Caco-2 (cell line): Measurements from ENCODE around the gene BCS1L. TPM values are rescaled to one million over a fixed set of nuclear protein-coding genes. Genes with fewer than 3 reads are reported as not detected.

Experiments
- BruUV-seq: library from RNA; stranded (reverse); fragments of 400-500 nt; replicated peaks from 2 replicates; lab custom pipeline; 2021; lab: Mats Ljungman, UMichigan
- CTCF ChIA-PET: fragments of 300-600 bp; sonication (Branson Sonifier 250); formaldehyde crosslinking; loops from one replicate; lab custom pipeline; 2022; ENCODE audit warnings: antibody characterized with exemption; lab: Charles Lee
- POLR2A ChIA-PET: fragments of 300-600 bp; sonication (Branson Sonifier 250); formaldehyde crosslinking; loops from one replicate; lab custom pipeline; 2022; ENCODE audit warnings: antibody characterized with exemption; lab: Charles Lee
- DNase-seq, 2 experiments: peaks; one replicate each; pipeline versions ENCODE4 v3.0.0 to v3.0.0-alpha.2; 2020 to 2022
- H3K27me3 ChIP-seq: replicated peaks from 2 replicates; pipeline ENCODE4 v1.6.0; 2011; ENCODE audit warnings: low read length; ENCODE audit not compliant: control insufficient read depth, insufficient read depth
- H3K36me3 ChIP-seq: 2 replicates; pipeline ENCODE4 v1.5.1; 2011; ENCODE audit warnings: low read length; ENCODE audit not compliant: control insufficient read depth, insufficient read depth
- H3K4me1 ChIP-seq: fragments of 250-450 bp; sonication (Bioruptor Pico); 2 replicates; pipeline ENCODE4 v1.5.1; 2020; ENCODE audit warnings: mild to moderate bottlenecking
- H3K4me3 ChIP-seq: 2 replicates; pipeline ENCODE4 v1.5.1; 2011; ENCODE audit warnings: low read depth, mild to moderate bottlenecking, control low read depth, low read length
- H3K9me3 ChIP-seq: fragments of 250-450 bp; sonication (Bioruptor Pico); 2 replicates; pipeline ENCODE4 v1.5.1; 2020; ENCODE audit warnings: mild to moderate bottlenecking, moderate library complexity
- H3K27ac Mint-ChIP-seq: one replicate; pipeline ENCODE4 v1.8.0; 2022; ENCODE audit warnings: mixed read lengths; ENCODE audit not compliant: unreplicated experiment
- H3K27me3 Mint-ChIP-seq: one replicate; pipeline ENCODE4 v1.8.0; 2022; ENCODE audit warnings: mixed read lengths; ENCODE audit not compliant: insufficient read depth, unreplicated experiment
- H3K36me3 Mint-ChIP-seq: one replicate; pipeline ENCODE4 v1.8.0; 2022; ENCODE audit warnings: mild to moderate bottlenecking, mixed read lengths; ENCODE audit not compliant: insufficient read depth, unreplicated experiment
- H3K4me1 Mint-ChIP-seq: one replicate; pipeline ENCODE4 v1.8.0; 2022; ENCODE audit warnings: low read depth, mixed read lengths; ENCODE audit not compliant: unreplicated experiment
- H3K4me3 Mint-ChIP-seq: one replicate; pipeline ENCODE4 v1.8.0; 2022; ENCODE audit warnings: mild to moderate bottlenecking, moderate library complexity, mixed read lengths; ENCODE audit not compliant: unreplicated experiment
- H3K9me3 Mint-ChIP-seq: one replicate; pipeline ENCODE4 v1.8.0; 2022; ENCODE audit warnings: mixed read lengths; ENCODE audit not compliant: unreplicated experiment
- intact Hi-C: fragments of 100-400 bp; cut with micrococcal nuclease; formaldehyde crosslinking; loops from one replicate; pipeline ENCODE4 v1.10.0; 2022; ENCODE audit not compliant: unreplicated experiment
- total RNA-seq: library from RNA; stranded (reverse); gene quantifications from 2 replicates; pipeline ENCODE4 v1.2.3, GENCODE V29; 2022
- TF ChIP-seq, protein P1 (sequence below), 2 experiments: fragments of 200-600 bp in 1 of 2; IDR thresholded peaks; 1 replicate in 1 of 2; 2 replicates in 1 of 2; pipeline versions ENCODE4 v1.5.1 to v1.8.0; 2011 to 2022; ENCODE audit warnings: antibody characterized with exemption in 1 of 2, control low read depth in 1 of 2, inconsistent platforms in 1 of 2, low read depth in 1 of 2, low read length in 1 of 2, mild to moderate bottlenecking in 1 of 2, moderate library complexity in 1 of 2; ENCODE audit not compliant: insufficient read depth in 1 of 2, severe bottlenecking in 1 of 2, unreplicated experiment in 1 of 2

Gene BCS1L
- total RNA-seq, 1 experiment from 2014 or later = 68.3 TPM

DNA sequence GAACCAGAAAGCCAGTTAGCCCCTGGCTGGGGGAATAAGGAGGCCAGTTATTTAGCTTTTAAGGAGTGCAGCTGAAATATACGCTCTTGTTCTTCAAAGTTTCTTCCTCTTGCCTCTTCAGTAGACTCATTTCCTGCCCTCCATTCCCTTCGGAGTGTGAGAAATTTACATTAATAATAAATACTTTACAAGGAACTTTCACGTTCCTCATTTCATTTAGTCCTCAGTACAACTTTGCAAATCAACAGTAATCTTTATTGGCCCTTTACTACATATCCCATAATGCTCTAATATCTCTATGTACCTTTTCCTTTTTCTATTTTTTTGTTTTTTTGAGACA, 36.1 kb upstream of the BCS1L start:
- no peak overlapping the region for H3K27ac Mint-ChIP-seq
- DNase-seq = no peak
- no peaks in the 10 kb centered on the region for H3K4me1 Mint-ChIP-seq
- BruUV-seq = no TSS peak
- ChIA-PET CTCF (no interaction called here), POLR2A (no interaction called here)
- intact Hi-C loops = no loop called here
- H3K36me3 Mint-ChIP-seq = no peaks in the 10 kb centered on the region
- Histone ChIP-seq H3K9me3 (no peaks in the 10 kb centered on the region), H3K4me1 (no peaks in the 10 kb centered on the region), H3K36me3 (no peaks in the 10 kb centered on the region), H3K27me3 (no peaks in the 10 kb centered on the region), H3K4me3 (no peak overlapping the region)
- no peaks in the 10 kb centered on the region for H3K27me3 Mint-ChIP-seq
- no peak overlapping the region for H3K4me3 Mint-ChIP-seq
- no peaks in the 10 kb centered on the region for H3K9me3 Mint-ChIP-seq
- TF ChIP-seq, protein P1, sequence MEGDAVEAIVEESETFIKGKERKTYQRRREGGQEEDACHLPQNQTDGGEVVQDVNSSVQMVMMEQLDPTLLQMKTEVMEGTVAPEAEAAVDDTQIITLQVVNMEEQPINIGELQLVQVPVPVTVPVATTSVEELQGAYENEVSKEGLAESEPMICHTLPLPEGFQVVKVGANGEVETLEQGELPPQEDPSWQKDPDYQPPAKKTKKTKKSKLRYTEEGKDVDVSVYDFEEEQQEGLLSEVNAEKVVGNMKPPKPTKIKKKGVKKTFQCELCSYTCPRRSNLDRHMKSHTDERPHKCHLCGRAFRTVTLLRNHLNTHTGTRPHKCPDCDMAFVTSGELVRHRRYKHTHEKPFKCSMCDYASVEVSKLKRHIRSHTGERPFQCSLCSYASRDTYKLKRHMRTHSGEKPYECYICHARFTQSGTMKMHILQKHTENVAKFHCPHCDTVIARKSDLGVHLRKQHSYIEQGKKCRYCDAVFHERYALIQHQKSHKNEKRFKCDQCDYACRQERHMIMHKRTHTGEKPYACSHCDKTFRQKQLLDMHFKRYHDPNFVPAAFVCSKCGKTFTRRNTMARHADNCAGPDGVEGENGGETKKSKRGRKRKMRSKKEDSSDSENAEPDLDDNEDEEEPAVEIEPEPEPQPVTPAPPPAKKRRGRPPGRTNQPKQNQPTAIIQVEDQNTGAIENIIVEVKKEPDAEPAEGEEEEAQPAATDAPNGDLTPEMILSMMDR (IDR thresholded peaks at IDR 0.05; ENCODE audit: insufficient read depth in 1 of 2, low read depth in 1 of 2, low read length in 1 of 2, severe bottlenecking in 1 of 2, unreplicated experiment in 1 of 2) = no peak

DNA sequence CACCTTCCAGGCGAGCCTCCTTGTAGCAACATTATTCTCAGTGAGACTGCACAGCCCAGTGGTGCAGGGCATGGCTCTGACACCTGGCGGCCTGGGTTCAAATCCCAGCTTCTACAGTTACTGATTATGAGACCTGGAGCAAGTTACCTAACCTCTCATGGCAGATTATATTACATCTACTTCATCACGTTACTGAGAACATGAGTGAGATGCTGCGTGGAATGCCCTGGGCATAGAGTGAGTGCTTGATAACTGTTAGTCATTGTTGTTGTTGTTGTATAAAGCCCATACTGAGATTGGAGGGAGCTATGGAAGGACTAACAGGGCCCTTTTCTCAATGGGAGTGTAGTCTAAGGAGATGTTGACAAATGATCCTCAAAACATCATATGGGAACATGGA, 33.1 kb upstream of the BCS1L start:
- Histone ChIP-seq H3K9me3 (no peaks in the 10 kb centered on the region), H3K4me3 (no peak overlapping the region), H3K4me1 (no peaks in the 10 kb centered on the region), H3K27me3 (no peaks in the 10 kb centered on the region), H3K36me3 (no peaks in the 10 kb centered on the region)
- intact Hi-C loops = no loop called here
- BruUV-seq = no TSS peak
- Mint-ChIP-seq H3K4me1 (no peaks in the 10 kb centered on the region), H3K36me3 (no peaks in the 10 kb centered on the region), H3K9me3 (no peaks in the 10 kb centered on the region), H3K27ac (no peak overlapping the region), H3K27me3 (no peaks in the 10 kb centered on the region), H3K4me3 (no peak overlapping the region)
- CTCF ChIA-PET = interaction anchor here (0.7 kb wide), 1 partner anchor 303 kb away, joined by 3 read pairs; no protein-coding TSS in a partner anchor
- DNase-seq = no peak
- TF ChIP-seq, protein P1 (IDR thresholded peaks at IDR 0.05; ENCODE audit: insufficient read depth in 1 of 2, low read depth in 1 of 2, low read length in 1 of 2, severe bottlenecking in 1 of 2, unreplicated experiment in 1 of 2) = no peak
- POLR2A ChIA-PET = no interaction called here

DNA sequence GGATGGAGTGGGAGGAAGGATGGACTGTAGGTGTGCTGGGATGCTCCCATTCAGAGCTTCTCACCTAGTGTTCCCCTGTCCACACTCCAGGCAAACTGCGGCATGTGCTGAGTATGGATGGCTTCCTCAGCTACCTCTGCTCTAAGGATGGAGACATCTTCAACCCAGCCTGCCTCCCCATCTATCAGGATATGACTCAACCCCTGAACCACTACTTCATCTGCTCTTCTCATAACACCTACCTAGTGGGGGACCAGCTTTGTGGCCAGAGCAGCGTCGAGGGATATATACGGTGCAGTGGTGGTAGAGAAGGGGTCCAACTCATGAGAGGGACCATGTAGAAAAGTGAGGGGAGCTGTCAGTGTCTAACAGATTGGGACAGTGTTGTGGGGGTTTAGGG, 31.5 kb upstream of the BCS1L start:
- Mint-ChIP-seq H3K4me1 (no peaks in the 10 kb centered on the region), H3K27ac (no peak overlapping the region), H3K27me3 (no peaks in the 10 kb centered on the region), H3K4me3 (no peak overlapping the region), H3K9me3 (no peaks in the 10 kb centered on the region), H3K36me3 (no peaks in the 10 kb centered on the region)
- intact Hi-C loops = no loop called here
- Histone ChIP-seq H3K9me3 (no peaks in the 10 kb centered on the region), H3K4me3 (no peak overlapping the region), H3K36me3 (no peaks in the 10 kb centered on the region), H3K4me1 (no peaks in the 10 kb centered on the region), H3K27me3 (no peaks in the 10 kb centered on the region)
- POLR2A ChIA-PET = interaction anchor here (1.2 kb wide), 1 partner anchor 37 kb away, joined by 3 read pairs; no protein-coding TSS in a partner anchor
- BruUV-seq = no TSS peak
- CTCF ChIA-PET = no interaction called here
- TF ChIP-seq, protein P1 (IDR thresholded peaks at IDR 0.05; ENCODE audit: insufficient read depth in 1 of 2, low read depth in 1 of 2, low read length in 1 of 2, severe bottlenecking in 1 of 2, unreplicated experiment in 1 of 2) = no peak
- DNase-seq = no peak
